HEK293 (cell line): ENCODE measurements around the gene SELPLG.

Source experiments
- HOXA7 ChIP-seq: sonication (generic); formaldehyde crosslinking; IDR thresholded peaks from 2 replicates; pipeline ENCODE4 v1.8.1; 2022; ENCODE audit warnings: missing genetic modification reagents, borderline replicate concordance
- KLF16 ChIP-seq: fragments of 450-650 bp; formaldehyde crosslinking; IDR thresholded peaks from 2 replicates; pipeline ENCODE4 v1.5.1; 2017; ENCODE audit warnings: missing biosample characterization, missing genetic modification characterization
- MEIS1 ChIP-seq: sonication (generic); formaldehyde crosslinking; IDR thresholded peaks from 2 replicates; pipeline ENCODE4 v1.8.1; 2022; ENCODE audit warnings: missing genetic modification reagents, mild to moderate bottlenecking, borderline replicate concordance
- OVOL3 ChIP-seq: fragments of 450-650 bp; formaldehyde crosslinking; IDR thresholded peaks from 2 replicates; pipeline ENCODE4 v1.5.1; 2016; ENCODE audit warnings: missing biosample characterization, missing genetic modification characterization
- REPIN1 ChIP-seq: fragments of 450-650 bp; formaldehyde crosslinking; IDR thresholded peaks from 2 replicates; pipeline ENCODE4 v1.5.1; 2017; ENCODE audit warnings: missing biosample characterization, missing genetic modification characterization, low read depth
- SP2 ChIP-seq: fragments of 450-650 bp; formaldehyde crosslinking; IDR thresholded peaks from 2 replicates; pipeline ENCODE4 v1.5.1; 2016; ENCODE audit warnings: missing biosample characterization, missing genetic modification characterization
- WT1 ChIP-seq: fragments of 450-650 bp; formaldehyde crosslinking; IDR thresholded peaks from 2 replicates; pipeline ENCODE4 v1.5.1; 2016; ENCODE audit warnings: missing biosample characterization, missing genetic modification characterization
- ZNF157 ChIP-seq: fragments of 450-650 bp; formaldehyde crosslinking; IDR thresholded peaks from 2 replicates; pipeline ENCODE4 v1.5.1; 2016; ENCODE audit warnings: missing biosample characterization, missing genetic modification characterization
- ZNF530 ChIP-seq: fragments of 450-650 bp; formaldehyde crosslinking; IDR thresholded peaks from 2 replicates; pipeline ENCODE4 v1.5.1; 2016; ENCODE audit warnings: low read depth, missing biosample characterization, missing genetic modification characterization
- ZNF621 ChIP-seq: fragments of 450-650 bp; formaldehyde crosslinking; IDR thresholded peaks from 2 replicates; pipeline ENCODE4 v1.5.1; 2017; ENCODE audit warnings: missing biosample characterization, missing genetic modification characterization
- ZSCAN30 ChIP-seq: fragments of 450-650 bp; IDR thresholded peaks from 2 replicates; pipeline ENCODE4 v1.5.1; 2018; ENCODE audit warnings: missing biosample characterization, mild to moderate bottlenecking, missing genetic modification characterization, moderate library complexity
- TF ChIP-seq, protein P1 (sequence below): IDR thresholded peaks from 2 replicates; pipeline ENCODE4 v1.6.1; 2011; ENCODE audit warnings: mild to moderate bottlenecking, low read depth, low read length, borderline replicate concordance
- TF ChIP-seq, protein P2 (sequence below): fragments of 450-650 bp; formaldehyde crosslinking; IDR thresholded peaks from 2 replicates; pipeline ENCODE4 v1.5.1; 2016; ENCODE audit warnings: missing biosample characterization, missing genetic modification characterization
- TF ChIP-seq, protein P3 (sequence below): fragments of 450-650 bp; formaldehyde crosslinking; IDR thresholded peaks from 2 replicates; pipeline ENCODE4 v1.5.1; 2016; ENCODE audit warnings: missing biosample characterization, missing genetic modification characterization

DNA sequence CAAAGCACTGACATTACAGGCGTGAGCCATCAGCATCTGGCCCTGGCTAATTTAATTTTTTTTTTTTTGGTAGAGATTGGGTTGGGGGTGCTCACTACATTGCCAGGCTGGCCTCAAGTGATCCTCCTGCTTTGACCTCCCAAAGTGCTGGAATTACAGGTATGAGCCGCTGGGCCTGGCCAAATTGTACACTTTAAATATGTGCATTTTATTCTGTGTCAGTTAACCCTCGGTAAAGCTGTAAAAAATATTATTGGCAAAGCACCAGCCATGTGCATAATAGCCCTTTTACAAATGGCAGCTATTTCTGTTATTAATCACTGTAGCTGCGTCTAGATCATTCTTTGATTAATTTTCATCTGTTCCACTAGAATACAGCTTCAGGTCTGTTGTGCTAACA is 47.8 kb downstream of the SELPLG start:
- TF ChIP-seq, protein P1, sequence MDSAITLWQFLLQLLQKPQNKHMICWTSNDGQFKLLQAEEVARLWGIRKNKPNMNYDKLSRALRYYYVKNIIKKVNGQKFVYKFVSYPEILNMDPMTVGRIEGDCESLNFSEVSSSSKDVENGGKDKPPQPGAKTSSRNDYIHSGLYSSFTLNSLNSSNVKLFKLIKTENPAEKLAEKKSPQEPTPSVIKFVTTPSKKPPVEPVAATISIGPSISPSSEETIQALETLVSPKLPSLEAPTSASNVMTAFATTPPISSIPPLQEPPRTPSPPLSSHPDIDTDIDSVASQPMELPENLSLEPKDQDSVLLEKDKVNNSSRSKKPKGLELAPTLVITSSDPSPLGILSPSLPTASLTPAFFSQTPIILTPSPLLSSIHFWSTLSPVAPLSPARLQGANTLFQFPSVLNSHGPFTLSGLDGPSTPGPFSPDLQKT = no peak
- TF ChIP-seq, protein P2, sequence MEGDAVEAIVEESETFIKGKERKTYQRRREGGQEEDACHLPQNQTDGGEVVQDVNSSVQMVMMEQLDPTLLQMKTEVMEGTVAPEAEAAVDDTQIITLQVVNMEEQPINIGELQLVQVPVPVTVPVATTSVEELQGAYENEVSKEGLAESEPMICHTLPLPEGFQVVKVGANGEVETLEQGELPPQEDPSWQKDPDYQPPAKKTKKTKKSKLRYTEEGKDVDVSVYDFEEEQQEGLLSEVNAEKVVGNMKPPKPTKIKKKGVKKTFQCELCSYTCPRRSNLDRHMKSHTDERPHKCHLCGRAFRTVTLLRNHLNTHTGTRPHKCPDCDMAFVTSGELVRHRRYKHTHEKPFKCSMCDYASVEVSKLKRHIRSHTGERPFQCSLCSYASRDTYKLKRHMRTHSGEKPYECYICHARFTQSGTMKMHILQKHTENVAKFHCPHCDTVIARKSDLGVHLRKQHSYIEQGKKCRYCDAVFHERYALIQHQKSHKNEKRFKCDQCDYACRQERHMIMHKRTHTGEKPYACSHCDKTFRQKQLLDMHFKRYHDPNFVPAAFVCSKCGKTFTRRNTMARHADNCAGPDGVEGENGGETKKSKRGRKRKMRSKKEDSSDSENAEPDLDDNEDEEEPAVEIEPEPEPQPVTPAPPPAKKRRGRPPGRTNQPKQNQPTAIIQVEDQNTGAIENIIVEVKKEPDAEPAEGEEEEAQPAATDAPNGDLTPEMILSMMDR (tag by site-specific recombination) = no peak
- TF ChIP-seq REPIN1 (no peak), ZNF157 (no peak), MEIS1 (no peak), WT1 (tag by site-specific recombination) (no peak), ZSCAN30 (tag by site-specific recombination) (no peak), ZNF530 (tag by site-specific recombination) (no peak), HOXA7 (CRISPR knock-in tag) (no peak), OVOL3 (no peak), SP2 (tag by site-specific recombination) (no peak), ZNF621 (tag by site-specific recombination) (no peak), KLF16 (tag by site-specific recombination) (no peak)
- TF ChIP-seq, protein P3, sequence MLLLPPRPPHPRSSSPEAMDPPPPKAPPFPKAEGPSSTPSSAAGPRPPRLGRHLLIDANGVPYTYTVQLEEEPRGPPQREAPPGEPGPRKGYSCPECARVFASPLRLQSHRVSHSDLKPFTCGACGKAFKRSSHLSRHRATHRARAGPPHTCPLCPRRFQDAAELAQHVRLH (tag by site-specific recombination) = no peak
